HG03442 (cell line): ENCODE data around the gene DCDC2B.
"Not testable (repeated sequence)": the region's sequence is repeated elsewhere in the genome, so short reads cannot be mapped to it uniquely, and the experiment has no call there.

Experiments used
- ATAC-seq: cut with Tn5 transposase; IDR thresholded peaks from one replicate; pipeline ENCODE4 v1.9.1; 2021; ENCODE audit warnings: mild to moderate bottlenecking, moderate library complexity; ENCODE audit not compliant: unreplicated experiment

Gene DCDC2B

DNA sequence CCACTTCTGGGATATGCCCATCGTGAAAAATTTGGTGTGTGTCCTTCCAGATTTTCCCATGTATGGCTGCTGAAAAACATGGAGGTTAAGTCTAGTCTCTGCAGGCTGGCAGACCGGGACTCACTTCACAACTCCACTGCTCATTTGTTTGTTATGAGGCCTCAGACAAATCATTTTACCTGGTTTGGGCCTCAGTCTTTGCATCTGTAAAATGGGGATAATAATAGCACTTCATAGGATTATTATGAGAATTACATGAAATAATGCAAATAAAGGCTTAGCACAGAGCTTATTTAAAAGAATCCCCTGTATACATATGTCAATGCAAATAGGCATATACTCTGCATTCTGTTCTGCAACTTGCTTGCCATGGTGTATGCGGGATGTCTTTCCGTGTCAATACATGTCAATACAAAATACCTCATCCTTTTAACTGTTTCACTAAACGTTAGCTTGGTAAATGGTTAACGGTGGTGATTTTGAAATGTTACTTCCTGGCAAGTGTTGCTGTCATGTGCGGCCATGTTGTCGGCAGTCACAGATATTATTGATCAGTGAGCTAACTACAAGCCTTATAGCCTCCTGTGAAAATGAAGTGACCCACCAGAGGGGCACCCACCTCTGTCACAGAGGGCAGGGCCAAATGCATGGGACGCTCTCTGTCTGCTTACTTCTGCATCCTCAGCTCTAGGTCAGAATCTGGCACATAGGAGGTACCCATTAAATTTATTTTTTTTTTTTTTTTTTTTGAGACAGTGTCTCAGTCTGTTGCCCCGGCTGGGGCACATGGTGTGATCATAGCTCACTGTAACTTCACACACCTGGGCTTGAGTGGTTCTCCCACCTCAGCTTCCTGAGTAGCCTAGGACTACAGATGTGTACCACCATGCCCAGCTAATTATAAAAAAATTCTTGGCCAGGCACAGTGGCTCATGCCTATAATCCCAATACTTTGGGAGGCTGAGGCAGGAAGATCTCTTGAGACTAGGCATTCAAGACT, 46.5 kb downstream of the DCDC2B start:
- no peak for ATAC-seq

DNA sequence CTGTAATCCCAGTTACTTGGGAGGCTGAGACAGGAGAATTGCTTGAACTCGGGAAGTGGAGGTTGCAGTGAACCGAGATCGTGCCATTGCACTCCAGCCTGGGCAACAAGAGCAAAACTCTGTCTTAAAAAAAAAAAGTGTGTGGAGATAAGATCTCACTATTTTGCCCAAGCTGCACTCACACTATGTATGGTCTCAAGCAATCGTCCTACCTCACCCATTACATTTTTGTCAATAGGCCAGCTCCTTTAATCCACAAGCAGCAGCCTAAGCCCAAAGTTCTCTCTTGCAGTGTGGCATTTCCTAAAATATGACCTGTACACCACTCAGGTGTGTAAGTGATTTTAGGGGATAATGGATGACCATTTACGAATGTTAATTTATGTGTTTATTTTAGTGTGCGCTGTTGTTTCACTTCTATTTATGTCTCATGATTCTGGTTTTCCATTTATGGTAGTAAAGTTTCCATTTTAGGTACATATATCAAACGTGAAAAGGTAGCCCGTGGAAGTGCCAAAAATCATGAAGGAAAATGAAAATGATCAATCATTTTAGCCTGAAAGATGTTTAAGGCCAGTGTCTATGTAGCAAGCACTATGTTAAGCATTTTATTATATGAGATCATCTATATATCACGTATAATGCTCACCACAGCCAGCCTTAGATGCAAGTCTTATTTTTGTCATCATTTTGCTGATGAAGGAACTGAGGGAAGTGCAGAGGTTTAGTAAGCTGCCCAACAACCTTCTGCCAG, 47.8 kb downstream of the DCDC2B start:
- ATAC-seq: no peak

DNA sequence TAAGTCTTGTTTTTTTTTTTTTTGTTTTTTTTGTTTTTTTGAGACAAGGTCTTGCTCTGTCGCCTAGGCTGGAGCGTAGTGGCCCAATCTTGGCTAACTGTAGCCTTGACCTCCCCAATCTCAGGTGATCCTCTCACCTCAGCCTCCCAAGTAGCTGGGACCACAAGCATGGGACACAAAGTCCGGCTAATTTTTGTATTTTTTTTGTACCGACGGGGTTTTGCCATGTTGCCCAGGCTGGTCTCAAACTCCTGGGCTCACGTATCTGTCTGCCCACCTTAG, 48.3 kb downstream of the DCDC2B start:
- ATAC-seq: no peak

DNA sequence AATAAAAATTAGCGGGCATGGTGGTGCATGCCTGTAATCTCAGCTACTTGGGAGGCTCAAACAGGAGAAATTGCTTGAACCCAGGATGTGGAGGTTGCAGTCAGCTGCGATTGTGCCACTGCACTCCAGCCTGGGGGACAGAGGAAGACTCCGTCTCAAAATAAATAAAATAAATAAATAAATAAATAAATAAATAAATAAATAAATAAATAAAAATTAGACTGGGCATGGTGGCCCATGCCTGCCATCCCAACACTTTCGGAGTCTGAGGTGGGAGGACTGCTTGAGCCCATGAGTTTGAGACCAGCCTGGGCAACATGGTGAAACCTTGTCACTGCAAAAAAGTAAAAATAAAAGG, 54.3 kb downstream of the DCDC2B start:
- not testable (repeated sequence) for ATAC-seq

DNA sequence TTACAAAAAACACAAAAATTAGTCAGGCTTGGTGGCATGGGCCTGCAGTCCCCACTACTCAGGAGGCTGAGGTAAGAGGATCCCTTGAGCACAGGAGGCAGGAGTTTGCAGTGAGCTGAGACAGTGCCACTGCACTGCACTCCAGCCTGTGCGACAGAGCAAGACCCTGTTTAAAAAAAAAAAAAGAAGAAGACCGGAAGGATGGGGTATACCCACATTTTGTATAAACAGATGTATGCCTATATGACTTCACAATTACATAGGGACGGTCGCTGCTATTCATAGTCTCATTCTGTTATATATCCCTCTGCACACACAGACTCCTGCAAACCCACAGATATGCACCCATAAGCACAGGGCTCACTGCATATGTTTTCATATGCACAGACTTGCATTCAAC, 54.9 kb downstream of the DCDC2B start:
- ATAC-seq: no peak
